K562 (cell line): ENCODE measurements around the gene TNN. TPM values are rescaled to one million over a fixed set of nuclear protein-coding genes. Genes with fewer than 3 reads are reported as not detected.

ENCODE experiments used
- ATAC-seq: fragments of 200-7000 bp; cut with Tn5 transposase; 3 replicates; pipeline ENCODE4 v1.9.1; 2020; ENCODE audit warnings: moderate library complexity
- BruUV-seq: library from RNA; stranded (reverse); fragments of 400-500 nt; replicated peaks from 2 replicates; lab custom pipeline; 2021; lab: Mats Ljungman, UMichigan
- CTCF ChIA-PET: fragments of 300-600 bp; formaldehyde crosslinking; extraction: SDS; loops from one replicate; lab custom pipeline; 2021; ENCODE audit warnings: low intra/inter-chr PET ratio; lab: Yijun Ruan, JAX
- POLR2A ChIA-PET: fragments of 300-600, 350-650 bp; sonication (Branson Sonifier 250); formaldehyde crosslinking; extraction: SDS; loops from one replicate; lab custom pipeline; 2021; ENCODE audit warnings: antibody characterized with exemption, inconsistent platforms; lab: Yijun Ruan, JAX
- DNase-seq, 4 experiments: peaks; one replicate each; pipeline versions ENCODE4 v3.0.0 to v3.0.0-alpha.2; 2011 to 2018; ENCODE audit warnings: low spot score in 3 of 4, mixed read lengths in 3 of 4; ENCODE audit errors: extremely low read depth in 1 of 4
- FAIRE-seq: peaks from 2 replicates; lab custom pipeline; 2011; peaks lifted over from hg19 to GRCh38; lab: Jason Lieb, UNC
- H2AFZ ChIP-seq: 2 replicates; pipeline ENCODE4 v1.6.0; 2011; ENCODE audit warnings: low read depth, low read length, control low read depth, inconsistent platforms
- H3K27ac ChIP-seq: fragments of 200-600 bp; 3 replicates; pipeline ENCODE4 v1.8.0; 2011; ENCODE audit warnings: low read depth, mild to moderate bottlenecking, control low read depth, inconsistent platforms, low read length, moderate library complexity, mixed read lengths; ENCODE audit errors: extremely low read depth
- H3K27me3 ChIP-seq, 2 experiments: fragments of 300-600 bp in 1 of 2; 2 replicates in 1 of 2; 3 replicates in 1 of 2; pipeline versions ENCODE4 v1.6.0 to v1.8.0; 2011; ENCODE audit warnings: inconsistent platforms in 2 of 2, low read length in 2 of 2, mild to moderate bottlenecking in 1 of 2, mixed read lengths in 1 of 2, moderate library complexity in 1 of 2; ENCODE audit not compliant: control insufficient read depth in 2 of 2, insufficient read depth in 2 of 2
- H3K36me3 ChIP-seq: fragments of 300-600 bp; 3 replicates; pipeline ENCODE4 v1.8.0; 2011; ENCODE audit warnings: mild to moderate bottlenecking, low read length, inconsistent platforms; ENCODE audit not compliant: control insufficient read depth, insufficient read depth
- H3K4me1 ChIP-seq, 2 experiments: fragments of 200-600 bp in 1 of 2; replicated peaks in 1 of 2; 2 replicates in 1 of 2; 3 replicates in 1 of 2; pipeline versions ENCODE4 v1.5.1 to v1.8.0; 2011; ENCODE audit warnings: inconsistent platforms in 2 of 2, low read length in 2 of 2, mild to moderate bottlenecking in 1 of 2, mixed read lengths in 1 of 2, moderate library complexity in 1 of 2; ENCODE audit not compliant: control insufficient read depth in 2 of 2, insufficient read depth in 2 of 2
- H3K4me2 ChIP-seq: 2 replicates; pipeline ENCODE4 v1.6.1; 2011; ENCODE audit warnings: low read length, control low read depth, inconsistent platforms, mixed read lengths; ENCODE audit not compliant: insufficient read depth
- H3K4me3 ChIP-seq: fragments of 200-600 bp; sonication (generic), shearing (Covaris generic); 2 replicates; pipeline ENCODE4 v1.5.1; 2016; ENCODE audit warnings: control low read depth, inconsistent platforms
- H3K79me2 ChIP-seq: fragments of 200-600 bp; 3 replicates; pipeline ENCODE4 v1.8.0; 2011; ENCODE audit warnings: low read length, inconsistent platforms; ENCODE audit not compliant: control insufficient read depth, insufficient read depth
- H3K9ac ChIP-seq, 2 experiments: 2 replicates each; pipeline versions ENCODE4 v1.6.0 to v1.6.1; 2011; ENCODE audit warnings: low read depth in 2 of 2, low read length in 2 of 2, control low read depth in 1 of 2, inconsistent platforms in 1 of 2, mild to moderate bottlenecking in 1 of 2, mixed read lengths in 1 of 2; ENCODE audit not compliant: insufficient read depth in 1 of 2
- H3K9me1 ChIP-seq: one replicate; pipeline ENCODE4 v1.6.0; 2011; ENCODE audit warnings: inconsistent platforms, mild to moderate bottlenecking, low read length, moderate library complexity; ENCODE audit not compliant: control insufficient read depth, insufficient read depth
- H3K9me3 ChIP-seq: replicated peaks from 2 replicates; pipeline ENCODE4 v1.5.1; 2011; ENCODE audit warnings: low read depth, low read length, inconsistent platforms; ENCODE audit not compliant: control insufficient read depth, insufficient read depth
- H4K20me1 ChIP-seq: replicated peaks from 2 replicates; pipeline ENCODE4 v1.6.1; 2011; ENCODE audit warnings: low read length, inconsistent platforms, mixed read lengths; ENCODE audit not compliant: control insufficient read depth, insufficient read depth
- CC2D1A ChIP-seq: fragments of 450-650 bp; IDR thresholded peaks from 2 replicates; pipeline ENCODE4 v1.6.1; 2017; ENCODE audit warnings: mild to moderate bottlenecking
- HMG20A ChIP-seq: fragments of 450-650 bp; formaldehyde crosslinking; conservative IDR thresholded peaks from 2 replicates; pipeline ENCODE4 v1.4.0; 2020; ENCODE audit warnings: mild to moderate bottlenecking, mixed read lengths
- MBD2 ChIP-seq: sonication (generic); IDR thresholded peaks from 2 replicates; pipeline ENCODE4 v1.6.1; 2016; ENCODE audit warnings: low read depth, borderline replicate concordance
- MCM7 ChIP-seq, 2 experiments: fragments of 450-650 bp; IDR thresholded peaks; 2 replicates each; pipeline ENCODE4 v1.6.1; 2016 to 2018
- POLR3G ChIP-seq: IDR thresholded peaks from 2 replicates; pipeline ENCODE4 v1.6.1; 2011; ENCODE audit not compliant: insufficient read length, insufficient replicate concordance; ENCODE audit errors: extremely low read depth
- SMARCC2 ChIP-seq: fragments of 450-650 bp; IDR thresholded peaks from 2 replicates; pipeline ENCODE4 v1.6.1; 2017; ENCODE audit warnings: antibody characterized with exemption, moderate library complexity, mild to moderate bottlenecking, low read depth
- TEAD1 ChIP-seq, 2 experiments: fragments of 450-650 bp in 1 of 2; sonication (generic) in 1 of 2; formaldehyde crosslinking; IDR thresholded peaks; 2 replicates each; pipeline versions ENCODE4 v1.4.0 to v1.8.0; 2020 to 2022; ENCODE audit warnings: mild to moderate bottlenecking in 2 of 2, missing genetic modification reagents in 1 of 2
- VEZF1 ChIP-seq: fragments of 200-800 bp; sonication (Bioruptor generic); IDR thresholded peaks from 2 replicates; pipeline ENCODE4 v1.6.1; 2017; ENCODE audit warnings: missing genetic modification characterization, missing compliant biosample characterization
- ZBTB17 ChIP-seq: fragments of 450-650 bp; formaldehyde crosslinking; IDR thresholded peaks from 2 replicates; pipeline ENCODE4 v1.4.0; 2020; ENCODE audit warnings: mild to moderate bottlenecking
- ZNF280B ChIP-seq: fragments of 250-450 bp; sonication (Bioruptor Pico); IDR thresholded peaks from 2 replicates; pipeline ENCODE4 v1.5.1; 2021; ENCODE audit warnings: mild to moderate bottlenecking
- ZNF583 ChIP-seq: fragments of 250-450 bp; sonication (Bioruptor Pico); IDR thresholded peaks from 2 replicates; pipeline ENCODE4 v1.4.0; 2020
- ZNF778 ChIP-seq: fragments of 450-650 bp; formaldehyde crosslinking; IDR thresholded peaks from 2 replicates; pipeline ENCODE4 v1.4.0; 2020; ENCODE audit warnings: mild to moderate bottlenecking, moderate library complexity
- WGBS: fragments of 100-300 bp; shearing (Covaris generic); methylation state at CpG from one replicate; pipeline ENCODE4 v1.1.6; 2016; ENCODE audit warnings: low coverage, mixed read lengths; ENCODE audit not compliant: insufficient coverage; ENCODE audit errors: missing lambda C conversion rate; 5-methylcytosine and 5-hydroxymethylcytosine counted together
- in situ Hi-C: fragments of 300-500 bp; cut with MboI; formaldehyde crosslinking; loops from 4 replicates; pipeline ENCODE4 v1.15.0; 2018; ENCODE audit warnings: inconsistent platforms, mixed read lengths
- intact Hi-C: fragments of 100-400 bp; cut with micrococcal nuclease; formaldehyde crosslinking; loops from 2 replicates; pipeline ENCODE4 v1.14.2; 2022
- polyA plus RNA-seq, 8 experiments: library from polyadenylated mRNA; depleted of rRNA in 4 of 8; stranded (reverse) in 5 of 8; unstranded in 3 of 8; fragments of >200 nt; fragmentation: Nextera tagmentation in 2 of 8; fragmentation: Illumina TruSeq in 1 of 8; extraction: Ambion mirVana in 2 of 8; extraction: Trizol in 1 of 8; gene quantifications; 2 replicates each; pipeline versions ENCODE4 v1.2.1 to v1.2.3, GENCODE V29; 2011 to 2014; ENCODE audit warnings: inconsistent platforms in 1 of 8, missing spikeins in 1 of 8
- total RNA-seq, 7 experiments: library from RNA; depleted of rRNA in 6 of 7; stranded (reverse); fragments of >200 nt in 6 of 7; fragmentation: Illumina TruSeq in 2 of 7; extraction: Trizol in 2 of 7; gene quantifications; 2 replicates each; pipeline versions ENCODE4 v1.2.1 to v1.2.3, GENCODE V29; 2011 to 2021; ENCODE audit warnings: low replicate concordance in 1 of 7
- TF ChIP-seq, protein P1 (sequence below), 2 experiments: IDR thresholded peaks; 2 replicates each; pipeline ENCODE4 v1.6.1; 2012; ENCODE audit warnings: improper control_type of control experiment in 2 of 2, low read depth in 2 of 2, low read length in 2 of 2, borderline replicate concordance in 1 of 2

The TNN gene
- total and polyA plus RNA-seq, 9 of the 15 experiments (the other 6 are each of a cell fraction or from before 2014, with no cell fraction given) = 0.01 to 0.09 (median 0.07) TPM; not detected in 4

- FAIRE-seq (no peak), DNase-seq (no peak), ATAC-seq (no peak)
- H2AFZ ChIP-seq = no peak overlapping the region
- H3K4me3 ChIP-seq = no peak overlapping the region
- H3K79me2 ChIP-seq = no peaks in the 10 kb centered on the region
- POLR2A ChIA-PET = no interaction called here
- no peak for TF ChIP-seq HMG20A (CRISPR knock-in tag)
- no peak for TF ChIP-seq ZNF583 (CRISPR knock-in tag)
- TF ChIP-seq ZNF280B (CRISPR knock-in tag) = no peak
- TF ChIP-seq, protein P1, sequence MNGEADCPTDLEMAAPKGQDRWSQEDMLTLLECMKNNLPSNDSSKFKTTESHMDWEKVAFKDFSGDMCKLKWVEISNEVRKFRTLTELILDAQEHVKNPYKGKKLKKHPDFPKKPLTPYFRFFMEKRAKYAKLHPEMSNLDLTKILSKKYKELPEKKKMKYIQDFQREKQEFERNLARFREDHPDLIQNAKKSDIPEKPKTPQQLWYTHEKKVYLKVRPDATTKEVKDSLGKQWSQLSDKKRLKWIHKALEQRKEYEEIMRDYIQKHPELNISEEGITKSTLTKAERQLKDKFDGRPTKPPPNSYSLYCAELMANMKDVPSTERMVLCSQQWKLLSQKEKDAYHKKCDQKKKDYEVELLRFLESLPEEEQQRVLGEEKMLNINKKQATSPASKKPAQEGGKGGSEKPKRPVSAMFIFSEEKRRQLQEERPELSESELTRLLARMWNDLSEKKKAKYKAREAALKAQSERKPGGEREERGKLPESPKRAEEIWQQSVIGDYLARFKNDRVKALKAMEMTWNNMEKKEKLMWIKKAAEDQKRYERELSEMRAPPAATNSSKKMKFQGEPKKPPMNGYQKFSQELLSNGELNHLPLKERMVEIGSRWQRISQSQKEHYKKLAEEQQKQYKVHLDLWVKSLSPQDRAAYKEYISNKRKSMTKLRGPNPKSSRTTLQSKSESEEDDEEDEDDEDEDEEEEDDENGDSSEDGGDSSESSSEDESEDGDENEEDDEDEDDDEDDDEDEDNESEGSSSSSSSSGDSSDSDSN (IDR thresholded peaks at IDR 0.05; ENCODE audit: borderline replicate concordance in 1 of 2, low read depth in 2 of 2, low read length in 2 of 2) = no peak
- no peak for TF ChIP-seq CC2D1A
- no peak for TF ChIP-seq MCM7 (IDR thresholded peaks at IDR 0.05)
- TF ChIP-seq MBD2 = no peak
- TF ChIP-seq VEZF1 (CRISPR knock-in tag) = no peak
- no peak for TF ChIP-seq POLR3G
- no peak for TF ChIP-seq TEAD1 (CRISPR knock-in tag; IDR thresholded peaks at IDR 0.05)
- no peak for TF ChIP-seq SMARCC2
- TF ChIP-seq ZBTB17 (CRISPR knock-in tag) = no peak
- no peak for TF ChIP-seq ZNF778 (CRISPR knock-in tag)
- H3K4me1 ChIP-seq = no peaks in the 10 kb centered on the region; a peak in 2 of 5 replicates
- H3K9ac ChIP-seq = no peak overlapping the region
- no peaks in the 10 kb centered on the region for H4K20me1 ChIP-seq
- no peak overlapping the region for H3K4me2 ChIP-seq
- no TSS peak for BruUV-seq
- H3K9me1 ChIP-seq = no peaks in the 10 kb centered on the region
- CTCF ChIA-PET = interaction anchor here (1.6 to 2.9 kb wide), 2 partner anchors 96 to 356 kb away, joined by 5 to 29 read pairs; no protein-coding TSS in a partner anchor
- in situ Hi-C loops = loop anchor here (5.0 kb wide), 2 partner anchors 84 to 359 kb away; no protein-coding TSS in a partner anchor
- peaks cover 14 to 24% of the 10 kb centered on the region in 2 experiments; a peak in 4 of 5 replicates for H3K27me3 ChIP-seq
- 0% methylated on average over 4 of the region's 4 CpGs for WGBS
- no peaks in the 10 kb centered on the region for H3K36me3 ChIP-seq
- H3K9me3 ChIP-seq = no peaks in the 10 kb centered on the region
- H3K27ac ChIP-seq = no peak overlapping the region
- intact Hi-C loops = loop anchor here (10.0 kb wide), 1 partner anchor 242 kb away; no protein-coding TSS in a partner anchor
These were observed 58.7 kb downstream of the TNN start for GRCh38 chr1:175126347-175126746.
